ENCODE results near the gene LCN12. TPM values are rescaled to one million over a fixed set of nuclear protein-coding genes. Genes with fewer than 3 reads are reported as not detected.
A peak's percentile ranks its signal among the peaks of the same experiment; 100 is the strongest.

Gene LCN12
- total and polyA plus RNA-seq, 12 donors, result 0.74 to 17.9 (median 6.8) TPM

- WGBS, 2 donors, result 63 to 66% methylated on average over 22 to 23 of the region's 23 CpGs
- peak overlapping the region in 6 of 10 donors; percentile 19 to 47 (median 30) for H3K27ac ChIP-seq
- peak; percentile 56 to 89 (median 78) for ATAC-seq
Observed at GRCh38 chr9:136961279-136962065, 9.4 kb downstream of the LCN12 start.

GRCh38 chr9:136962163-136962562 is 10.1 kb downstream of the LCN12 start:
- Histone ChIP-seq H3K36me3 (no peaks in the 10 kb centered on the region), H3K27ac (peak overlapping the region in 2 of 10 donors; percentile 19 to 34), H3K4me1 (peaks cover 3 to 48% (median 22%) of the 10 kb centered on the region in 9 donors), H3K27me3 (no peaks in the 10 kb centered on the region), H3K4me3 (no peak overlapping the region), H3K9me3 (no peaks in the 10 kb centered on the region)
- ATAC-seq (no peak), DNase-seq (no peak)
- no peak for TF ChIP-seq CTCF (IDR thresholded peaks at IDR 0.05)
- intact Hi-C loops (cut with DNase I), result no loop called here
- 97% methylated on average over 9 of the region's 9 CpGs for WGBS, 2 donors

More at GRCh38 chr9:136961279-136962065, 9.4 kb downstream of the LCN12 start:
- Histone ChIP-seq H3K9me3 (no peaks in the 10 kb centered on the region), H3K27me3 (no peaks in the 10 kb centered on the region), H3K36me3 (no peaks in the 10 kb centered on the region), H3K4me1 (peaks cover 3 to 48% (median 22%) of the 10 kb centered on the region in 9 donors), H3K4me3 (no peak overlapping the region)
- intact Hi-C loops (cut with DNase I), result no loop called here
- TF ChIP-seq CTCF (IDR thresholded peaks at IDR 0.05), result no peak
- peak in 1 of 2 donors; percentile 62 for DNase-seq

GRCh38 chr9:136962701-136963248 is 10.7 kb downstream of the LCN12 start:
- Histone ChIP-seq H3K36me3 (no peaks in the 10 kb centered on the region), H3K4me3 (no peak overlapping the region), H3K9me3 (no peaks in the 10 kb centered on the region), H3K27ac (no peak overlapping the region), H3K4me1 (peaks cover 3 to 48% (median 22%) of the 10 kb centered on the region in 9 donors), H3K27me3 (no peaks in the 10 kb centered on the region)
- intact Hi-C loops (cut with DNase I), result no loop called here
- 84 to 86% methylated on average over 11 of the region's 11 CpGs for WGBS, 2 donors
- TF ChIP-seq CTCF (IDR thresholded peaks at IDR 0.05), result no peak
- no peak for ATAC-seq
- DNase-seq, result no peak

GRCh38 chr9:136963341-136963740 is 11.3 kb downstream of the LCN12 start:
- TF ChIP-seq CTCF (IDR thresholded peaks at IDR 0.05), result no peak
- intact Hi-C loops (cut with DNase I), result no loop called here
- H3K4me3 ChIP-seq, result no peak overlapping the region
- no peaks in the 10 kb centered on the region for H3K9me3 ChIP-seq
- 84 to 87% methylated on average over 15 of the region's 15 CpGs for WGBS, 2 donors
- DNase-seq, result no peak
- no peak overlapping the region for H3K27ac ChIP-seq
- no peaks in the 10 kb centered on the region for H3K27me3 ChIP-seq
- H3K4me1 ChIP-seq, result peaks cover 3 to 48% (median 22%) of the 10 kb centered on the region in 9 donors
- no peak for ATAC-seq
- H3K36me3 ChIP-seq, result no peaks in the 10 kb centered on the region

Data from heart right ventricle (tissue), 16 donors.